22Rv1 (cell line): ENCODE data around the gene METAP1D.

ENCODE experiments used
- CTCF ChIP-seq: fragments of 450-650 bp; IDR thresholded peaks from 2 replicates; pipeline ENCODE4 v1.5.1; 2017; ENCODE audit warnings: mild to moderate bottlenecking
- ZFX ChIP-seq: fragments of 450-650 bp; IDR thresholded peaks from 2 replicates; pipeline ENCODE4 v1.6.1; 2017; ENCODE audit warnings: antibody characterized with exemption, borderline replicate concordance

GRCh38 chr2:172109256-172109987 lies 109.7 kb downstream of the METAP1D start:
- TF ChIP-seq CTCF (no peak), ZFX (no peak)
